Measurements from ENCODE around the gene CADPS. TPM values are rescaled to one million over a fixed set of nuclear protein-coding genes. Genes with fewer than 3 reads are reported as not detected.

CADPS gene
- total RNA-seq, 1 experiment from 2014 or later, result not detected

DNA sequence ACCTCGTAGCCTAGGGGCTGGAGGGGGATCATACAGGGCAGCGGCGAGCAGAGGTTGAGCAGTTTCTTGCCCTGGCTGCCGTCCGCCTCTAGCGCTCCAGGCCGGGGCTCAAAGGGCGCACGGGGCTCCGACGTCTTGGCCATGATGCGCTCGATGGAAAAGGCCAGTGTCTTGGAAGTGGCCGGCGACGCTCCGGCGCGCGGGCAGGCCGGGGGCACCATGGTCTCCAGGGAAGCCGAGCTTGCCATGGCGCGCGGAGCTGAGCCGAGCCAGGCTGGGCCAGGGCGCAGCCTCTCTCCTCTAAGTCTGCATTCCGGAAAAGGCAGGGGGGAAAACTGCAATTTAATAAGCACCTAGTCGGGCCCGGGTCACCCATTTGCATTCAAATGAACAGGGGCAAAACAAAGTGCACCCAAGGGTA is 502.6 kb downstream of the CADPS start:
- CTCF ChIA-PET, result no interaction called here
- H3K9me3 ChIP-seq (ENCODE audit: low read length), result no peaks in the 10 kb centered on the region
- ATAC-seq (no peak), DNase-seq (no peak)
- no peak overlapping the region for H3K9ac ChIP-seq (ENCODE audit: low read length)
- no peak overlapping the region for H3K4me2 ChIP-seq (ENCODE audit: low read length)
- BruUV-seq (replicated peaks), result no TSS peak
- no peaks in the 10 kb centered on the region for H3K4me1 ChIP-seq (ENCODE audit: insufficient read depth, low read length)
- H3K27ac ChIP-seq (ENCODE audit: low read length), result no peak overlapping the region
- POLR2A ChIA-PET (ENCODE audit: unreplicated experiment), result no interaction called here
- H3K36me3 ChIP-seq (ENCODE audit: low read depth, low read length), result no peaks in the 10 kb centered on the region
- H4K20me1 ChIP-seq (ENCODE audit: low read length), result no peaks in the 10 kb centered on the region
- TF ChIP-seq EZH2 (IDR thresholded peaks at IDR 0.05; ENCODE audit: low read length, unreplicated experiment), result no peak
- no peak for TF ChIP-seq EZH2phosphoT487 (IDR thresholded peaks at IDR 0.05; ENCODE audit: borderline replicate concordance, low read length)
- TF ChIP-seq, protein P1, sequence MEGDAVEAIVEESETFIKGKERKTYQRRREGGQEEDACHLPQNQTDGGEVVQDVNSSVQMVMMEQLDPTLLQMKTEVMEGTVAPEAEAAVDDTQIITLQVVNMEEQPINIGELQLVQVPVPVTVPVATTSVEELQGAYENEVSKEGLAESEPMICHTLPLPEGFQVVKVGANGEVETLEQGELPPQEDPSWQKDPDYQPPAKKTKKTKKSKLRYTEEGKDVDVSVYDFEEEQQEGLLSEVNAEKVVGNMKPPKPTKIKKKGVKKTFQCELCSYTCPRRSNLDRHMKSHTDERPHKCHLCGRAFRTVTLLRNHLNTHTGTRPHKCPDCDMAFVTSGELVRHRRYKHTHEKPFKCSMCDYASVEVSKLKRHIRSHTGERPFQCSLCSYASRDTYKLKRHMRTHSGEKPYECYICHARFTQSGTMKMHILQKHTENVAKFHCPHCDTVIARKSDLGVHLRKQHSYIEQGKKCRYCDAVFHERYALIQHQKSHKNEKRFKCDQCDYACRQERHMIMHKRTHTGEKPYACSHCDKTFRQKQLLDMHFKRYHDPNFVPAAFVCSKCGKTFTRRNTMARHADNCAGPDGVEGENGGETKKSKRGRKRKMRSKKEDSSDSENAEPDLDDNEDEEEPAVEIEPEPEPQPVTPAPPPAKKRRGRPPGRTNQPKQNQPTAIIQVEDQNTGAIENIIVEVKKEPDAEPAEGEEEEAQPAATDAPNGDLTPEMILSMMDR (conservative IDR thresholded peaks at IDR 0.05; ENCODE audit: low read depth, low read length), result no peak
- H3K9me2 ChIP-seq (replicated peaks; ENCODE audit: low read length), result no peaks in the 10 kb centered on the region
- intact Hi-C loops (cut with micrococcal nuclease), result no loop called here
- H3K27me3 ChIP-seq (ENCODE audit: low read length), result peaks cover 30% of the 10 kb centered on the region
- no peak overlapping the region for H2AFZ ChIP-seq (ENCODE audit: low read length)
- H3K4me3 ChIP-seq (ENCODE audit: low read length), result no peak overlapping the region
- H3F3A ChIP-seq (ENCODE audit: low read length, unreplicated experiment), result no peaks in the 10 kb centered on the region
- H3K79me2 ChIP-seq (ENCODE audit: low read length), result no peaks in the 10 kb centered on the region

DNA sequence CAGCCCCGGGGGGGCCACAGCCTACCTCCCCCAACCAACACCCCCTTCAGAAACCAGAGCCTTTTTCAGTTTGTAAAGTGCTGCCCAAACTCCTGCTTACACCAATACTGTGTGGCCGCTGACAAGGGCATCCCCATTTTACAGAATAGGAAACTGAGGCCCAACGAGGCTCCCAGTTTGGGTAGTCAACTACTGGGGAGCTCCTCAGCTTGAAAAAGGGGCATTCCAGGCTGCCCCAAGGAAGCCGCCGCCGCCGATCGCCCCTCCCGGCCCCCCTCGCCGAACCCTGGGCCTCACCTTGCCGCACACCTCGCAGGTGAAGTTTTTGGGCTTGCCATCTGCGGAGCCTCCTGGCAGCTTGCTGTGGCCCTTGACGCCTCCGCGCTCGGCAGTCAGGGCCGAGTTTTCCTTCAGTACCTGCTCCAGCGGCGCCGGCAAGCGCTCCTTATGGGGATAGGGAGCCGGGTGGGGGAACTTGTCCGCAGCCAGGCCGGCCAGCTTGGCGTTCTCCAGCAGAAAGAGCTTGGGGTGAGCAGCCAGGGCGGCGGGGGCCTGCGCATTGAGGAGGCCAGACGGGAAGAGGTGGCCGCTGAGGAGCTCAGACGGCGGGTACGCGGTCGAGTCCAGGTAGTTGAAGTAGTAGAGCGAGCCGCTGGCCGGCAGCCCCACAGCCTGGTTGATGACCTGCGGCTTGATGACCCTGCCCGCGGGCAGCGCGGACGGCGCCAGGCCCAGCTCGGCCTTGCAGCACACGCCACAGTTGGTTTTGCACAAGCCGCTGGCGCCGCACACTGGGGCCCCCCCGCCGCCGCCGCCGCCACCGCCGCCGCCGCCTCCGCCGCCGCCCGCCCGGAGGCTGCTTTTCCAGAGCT is 503.3 kb downstream of the CADPS start:
- DNase-seq (no peak), ATAC-seq (no peak)
- H3K9me3 ChIP-seq (ENCODE audit: low read length), result no peaks in the 10 kb centered on the region
- no TSS peak for BruUV-seq (replicated peaks)
- no peak overlapping the region for H2AFZ ChIP-seq (ENCODE audit: low read length)
- no peak overlapping the region for H3K4me3 ChIP-seq (ENCODE audit: low read length)
- H3K36me3 ChIP-seq (ENCODE audit: low read depth, low read length), result no peaks in the 10 kb centered on the region
- H3K79me2 ChIP-seq (ENCODE audit: low read length), result no peaks in the 10 kb centered on the region
- no peaks in the 10 kb centered on the region for H3K4me1 ChIP-seq (ENCODE audit: insufficient read depth, low read length)
- no peaks in the 10 kb centered on the region for H3F3A ChIP-seq (ENCODE audit: low read length, unreplicated experiment)
- intact Hi-C loops (cut with micrococcal nuclease), result no loop called here
- H3K9ac ChIP-seq (ENCODE audit: low read length), result no peak overlapping the region
- CTCF ChIA-PET, result no interaction called here
- TF ChIP-seq EZH2phosphoT487 (IDR thresholded peaks at IDR 0.05; ENCODE audit: borderline replicate concordance, low read length) (no peak), EZH2 (IDR thresholded peaks at IDR 0.05; ENCODE audit: low read length, unreplicated experiment) (no peak)
- TF ChIP-seq, protein P1 (conservative IDR thresholded peaks at IDR 0.05; ENCODE audit: low read depth, low read length), result no peak
- H3K4me2 ChIP-seq (ENCODE audit: low read length), result no peak overlapping the region
- POLR2A ChIA-PET (ENCODE audit: unreplicated experiment), result no interaction called here
- no peak overlapping the region for H3K27ac ChIP-seq (ENCODE audit: low read length)
- H4K20me1 ChIP-seq (ENCODE audit: low read length), result no peaks in the 10 kb centered on the region
- no peaks in the 10 kb centered on the region for H3K9me2 ChIP-seq (replicated peaks; ENCODE audit: low read length)
- H3K27me3 ChIP-seq (ENCODE audit: low read length), result peaks cover 30% of the 10 kb centered on the region
